Ureter (tissue), 1 donor: ENCODE data around the gene WDR73. TPM values are rescaled to one million over a fixed set of nuclear protein-coding genes. Genes with fewer than 3 reads are reported as not detected.
"Not testable (repeated sequence)": the region's sequence is repeated elsewhere in the genome, so short reads cannot be mapped to it uniquely, and the experiment has no call there.

Experiments used
- DNase-seq: peaks from one replicate; pipeline ENCODE4 v3.0.0-alpha.2; 2020; ENCODE audit warnings: low spot score
- total RNA-seq: library from RNA; stranded (reverse); gene quantifications from one replicate; pipeline ENCODE4 v1.2.4, GENCODE V29; 2023
- donor health status: DM: yes; HTN: yes; CAD: no.

WDR73 gene
- total RNA-seq, 1 donor from 2014 or later, result 48.2 TPM

DNA sequence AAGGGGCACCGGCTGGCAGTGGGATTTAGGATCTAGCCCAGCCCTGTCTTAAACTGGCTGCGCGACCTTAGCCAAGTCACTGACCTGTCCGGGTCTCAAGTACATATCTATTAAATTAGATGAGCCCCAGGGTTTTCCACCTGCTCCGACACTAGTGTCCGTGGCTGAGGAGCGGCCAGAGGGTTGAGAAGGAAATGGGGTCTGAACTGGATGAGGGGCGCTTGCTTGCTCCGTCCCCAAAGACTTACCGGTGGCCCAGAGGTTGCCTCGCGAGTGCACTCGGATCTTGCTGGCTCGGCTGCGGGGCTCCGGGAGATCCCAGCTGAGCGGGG lies 3.6 kb upstream of the WDR73 start:
- DNase-seq, result no peak

DNA sequence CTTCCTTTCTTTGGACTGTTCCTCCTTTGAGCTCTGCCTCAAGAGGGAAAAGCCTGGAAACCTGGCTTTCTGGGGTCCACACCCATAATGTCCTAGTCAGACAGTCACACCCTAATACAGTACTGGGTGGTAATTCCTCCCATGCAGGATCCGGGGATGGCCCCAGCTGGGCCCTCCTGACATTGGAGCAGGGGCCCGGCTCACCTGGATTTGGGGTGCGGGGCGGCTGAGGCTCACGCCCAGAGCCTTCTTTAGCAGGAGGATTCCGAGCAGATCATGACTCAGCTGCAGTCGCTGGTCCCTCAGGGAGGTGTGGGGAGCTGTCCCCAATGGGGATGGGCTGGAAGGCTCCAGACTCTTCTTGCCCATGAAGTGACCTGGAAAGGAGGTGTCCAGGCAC lies 2.9 kb upstream of the WDR73 start:
- no peak for DNase-seq

DNA sequence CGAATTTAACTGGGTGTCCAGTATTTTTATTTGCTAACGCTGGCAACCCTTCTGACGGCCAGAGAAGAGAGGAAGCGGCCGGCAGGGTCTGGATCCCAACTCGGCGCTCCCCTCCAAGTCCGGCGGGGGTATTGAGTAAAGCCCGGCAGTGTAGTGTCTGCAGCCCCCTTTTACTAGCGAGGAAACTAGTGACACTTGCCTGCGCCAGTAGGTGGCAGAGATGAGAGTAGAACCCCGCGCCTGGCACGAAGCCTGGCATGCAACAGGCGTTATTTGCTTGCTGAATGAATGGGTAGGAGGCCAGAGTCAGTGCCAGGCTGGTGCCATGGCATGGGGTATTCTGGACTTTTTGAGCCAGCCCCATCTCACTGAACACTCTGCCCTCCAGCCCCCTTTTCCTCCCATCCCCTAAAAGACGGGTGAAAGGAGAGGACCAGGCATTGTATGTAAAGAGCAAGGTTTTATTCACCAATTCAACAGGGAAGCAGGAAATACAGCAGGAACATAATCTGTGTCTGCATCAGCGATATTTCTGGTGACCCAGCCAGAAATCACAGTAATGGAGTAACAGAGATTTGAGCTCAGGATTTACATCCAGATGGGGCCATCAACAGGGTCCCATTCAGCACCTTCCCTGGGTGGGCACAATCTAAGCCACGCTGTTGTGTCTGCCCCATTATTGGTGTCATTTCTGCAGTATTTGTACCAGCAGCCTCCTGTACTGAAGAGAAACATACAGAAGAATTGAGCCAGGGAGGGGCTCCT lies 788 bp upstream of the WDR73 start:
- peak; percentile 85 for DNase-seq

DNA sequence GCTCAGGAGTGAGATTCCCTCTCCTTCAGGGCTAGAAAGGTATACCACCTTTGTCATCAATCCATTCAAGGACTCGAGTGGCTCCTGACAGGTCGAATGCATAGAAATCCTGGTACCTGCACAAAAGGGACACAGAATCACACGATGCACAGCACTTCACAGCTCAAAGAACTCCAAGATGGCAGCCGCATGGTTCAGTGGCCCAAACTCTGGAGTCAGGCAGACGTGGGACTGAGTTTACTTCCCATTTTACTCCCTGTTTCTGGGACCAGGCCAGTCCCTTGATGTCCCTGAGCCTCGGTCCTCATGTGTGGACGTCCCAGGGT lies 536 bp downstream of the WDR73 start:
- DNase-seq, result no peak

DNA sequence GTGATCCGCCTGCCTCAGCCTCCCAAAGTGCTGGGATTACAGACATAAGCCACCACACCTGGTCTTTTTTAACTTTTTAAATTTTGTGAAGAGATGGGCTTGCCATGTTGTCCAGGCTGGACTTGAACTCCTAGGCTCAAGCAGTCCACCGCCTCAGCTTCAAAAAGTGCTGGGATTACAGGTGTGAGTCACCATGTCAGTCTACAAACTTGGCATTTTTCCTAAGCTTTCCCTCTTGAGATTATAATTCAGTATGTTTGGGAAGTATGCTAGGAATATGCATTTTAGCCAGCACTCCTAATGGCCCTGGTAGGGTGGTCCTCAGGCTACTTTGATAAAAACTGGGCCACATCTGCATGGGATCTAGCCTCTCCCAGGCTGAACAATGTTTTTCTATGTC lies 4.4 kb downstream of the WDR73 start:
- no peak for DNase-seq

DNA sequence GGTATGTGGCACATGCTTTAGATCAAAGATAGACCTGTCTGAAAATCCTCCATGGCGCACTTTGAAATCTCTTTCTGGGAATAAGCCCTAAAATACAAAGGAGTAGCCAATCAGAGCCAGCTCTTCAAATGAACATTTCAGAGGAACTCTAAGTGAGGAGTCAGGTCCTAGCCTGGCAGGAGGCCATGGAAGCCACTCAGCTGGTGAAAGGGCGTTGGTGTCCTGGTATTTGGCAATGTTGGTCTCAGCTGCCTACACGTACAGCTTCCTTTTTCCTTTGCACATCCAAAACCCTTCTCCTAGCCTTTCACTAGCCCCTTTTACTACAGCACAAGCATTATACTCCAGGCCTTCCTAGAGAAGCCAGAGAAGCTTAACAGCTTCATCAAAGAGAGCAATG lies 5.5 kb downstream of the WDR73 start:
- DNase-seq, result no peak

DNA sequence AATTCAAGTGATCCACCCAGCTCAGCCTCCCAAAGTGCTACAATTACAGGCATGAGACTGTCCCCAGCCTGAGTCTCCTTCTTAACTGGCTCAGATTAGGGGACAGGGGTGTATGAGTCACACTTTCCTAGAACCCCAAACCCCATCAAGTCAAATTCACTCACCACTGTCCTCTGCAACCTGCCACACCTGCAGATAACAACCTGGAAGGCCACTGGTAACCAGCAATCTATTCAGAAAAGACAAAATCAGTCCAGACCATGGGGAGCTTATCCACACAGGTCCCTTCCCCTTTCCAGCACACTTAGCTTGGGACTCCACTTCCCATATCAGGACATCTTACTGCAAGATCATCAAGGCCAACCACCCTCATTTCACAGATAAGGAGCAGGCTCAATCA lies 6.4 kb downstream of the WDR73 start:
- DNase-seq, result no peak

DNA sequence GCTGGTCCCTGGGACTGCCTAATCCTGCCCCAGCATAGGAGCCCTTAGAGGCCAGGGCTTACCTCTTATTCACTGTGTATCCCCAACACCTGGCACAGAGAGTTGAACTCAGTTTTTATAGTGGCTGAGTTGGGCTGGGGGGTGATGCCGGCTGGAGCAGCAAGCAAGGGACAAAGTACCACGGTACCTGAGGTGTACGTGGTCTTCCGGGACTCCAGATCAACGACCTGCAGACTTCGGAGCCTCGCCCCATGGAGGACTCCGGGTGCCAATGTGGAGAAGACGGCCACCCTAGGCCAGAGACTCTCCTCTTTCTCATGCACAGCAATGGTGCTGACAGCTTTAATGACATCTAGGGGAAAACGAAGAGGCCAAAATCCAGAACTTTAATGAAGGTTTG lies 8.1 kb downstream of the WDR73 start:
- no peak for DNase-seq

DNA sequence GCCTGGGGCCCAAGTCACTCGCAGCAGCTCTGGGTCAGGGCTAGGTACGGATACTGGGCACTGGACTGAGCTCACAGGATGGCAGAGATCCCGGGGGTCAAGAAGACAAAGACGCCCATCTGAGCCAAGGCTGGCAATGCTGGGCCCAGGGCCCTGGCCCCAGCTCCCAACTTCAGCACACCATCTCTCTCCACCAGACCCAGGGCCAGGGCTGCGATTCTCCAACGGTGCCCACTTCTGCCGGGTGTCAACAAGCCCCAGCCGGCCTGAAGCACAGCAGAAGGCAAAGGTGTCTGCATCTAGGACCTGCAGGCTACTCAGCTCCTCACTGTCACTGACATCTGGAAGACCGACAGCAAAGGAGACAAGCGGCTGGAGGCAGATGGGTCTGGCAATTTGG lies 8.6 kb downstream of the WDR73 start:
- no peak for DNase-seq

DNA sequence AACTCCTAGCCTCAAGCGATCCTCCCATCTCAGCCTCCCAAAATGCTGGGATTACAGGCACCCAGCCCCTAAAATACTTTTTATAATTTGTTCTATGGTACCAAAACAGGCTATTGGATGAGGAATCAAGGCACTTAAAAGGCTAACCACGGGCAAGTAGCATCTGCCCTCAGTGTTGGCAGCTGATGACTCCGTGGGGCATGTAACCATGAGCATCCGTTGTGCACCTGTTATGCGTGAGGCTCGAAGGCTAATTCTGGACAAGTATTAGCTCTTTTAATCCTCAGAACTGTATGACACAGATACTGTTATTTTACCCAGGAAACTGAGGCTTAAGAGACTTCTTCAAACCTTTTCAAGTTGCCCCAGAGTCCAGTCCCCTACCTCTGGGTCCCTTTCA lies 10.2 kb downstream of the WDR73 start:
- DNase-seq, result no peak

DNA sequence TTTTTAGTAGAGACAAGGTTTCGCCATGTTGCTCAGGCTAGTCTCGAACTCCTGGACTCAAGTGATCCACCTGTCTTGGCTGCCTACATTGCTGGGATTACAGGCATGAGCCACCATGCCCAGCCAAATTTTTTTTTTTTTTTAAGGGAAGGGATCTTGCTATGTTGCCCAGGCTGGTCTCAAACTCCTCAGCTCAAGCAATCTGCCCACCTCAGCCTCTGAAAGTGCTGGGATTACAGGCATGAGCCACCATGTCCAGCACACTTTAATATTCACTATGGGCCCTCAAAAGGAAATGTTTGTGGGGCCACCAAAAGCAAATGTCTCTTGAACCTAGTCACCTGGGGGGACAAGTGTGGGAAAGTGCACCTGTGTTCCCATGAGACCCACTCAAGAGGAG lies 11.4 kb downstream of the WDR73 start:
- DNase-seq, result not testable (repeated sequence)

DNA sequence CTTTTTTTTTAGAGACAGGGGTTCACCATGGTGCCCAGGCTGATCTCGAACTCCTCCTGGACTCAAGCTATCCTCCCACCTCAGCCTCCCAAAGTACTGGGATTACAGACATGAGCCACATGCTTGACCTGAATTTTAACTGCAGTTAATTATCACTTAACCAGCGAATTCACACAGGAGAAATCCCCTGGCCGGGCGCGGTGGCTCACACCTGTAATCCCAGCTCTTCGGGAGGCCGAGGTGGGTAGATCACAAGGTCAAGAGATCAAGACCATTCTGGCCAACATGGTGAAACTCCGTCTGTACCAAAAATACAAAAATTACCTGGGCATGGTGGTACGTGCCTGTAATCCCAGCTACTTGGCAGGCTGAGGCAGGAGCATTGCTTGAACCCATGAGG lies 12.2 kb downstream of the WDR73 start:
- not testable (repeated sequence) for DNase-seq

DNA sequence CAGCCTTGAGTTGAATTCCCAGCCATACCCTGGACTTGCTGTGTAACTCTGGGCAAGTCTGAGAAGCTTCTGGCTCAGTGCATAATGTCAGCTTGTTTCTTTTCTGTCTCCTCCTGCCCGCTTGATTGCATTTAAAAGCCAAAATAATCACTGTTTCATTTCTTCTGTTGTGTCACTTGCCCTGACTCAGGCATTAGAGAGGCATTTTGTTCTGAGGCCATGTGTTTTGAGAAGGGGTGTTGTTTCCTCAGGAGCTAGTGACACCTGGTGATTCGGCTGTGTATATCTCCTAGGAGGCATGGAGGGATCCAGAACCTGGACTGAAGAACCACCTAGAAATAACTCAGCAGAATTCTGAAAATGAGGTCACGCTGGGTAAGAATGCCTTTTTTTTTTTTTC lies 16.0 kb downstream of the WDR73 start:
- DNase-seq, result no peak

DNA sequence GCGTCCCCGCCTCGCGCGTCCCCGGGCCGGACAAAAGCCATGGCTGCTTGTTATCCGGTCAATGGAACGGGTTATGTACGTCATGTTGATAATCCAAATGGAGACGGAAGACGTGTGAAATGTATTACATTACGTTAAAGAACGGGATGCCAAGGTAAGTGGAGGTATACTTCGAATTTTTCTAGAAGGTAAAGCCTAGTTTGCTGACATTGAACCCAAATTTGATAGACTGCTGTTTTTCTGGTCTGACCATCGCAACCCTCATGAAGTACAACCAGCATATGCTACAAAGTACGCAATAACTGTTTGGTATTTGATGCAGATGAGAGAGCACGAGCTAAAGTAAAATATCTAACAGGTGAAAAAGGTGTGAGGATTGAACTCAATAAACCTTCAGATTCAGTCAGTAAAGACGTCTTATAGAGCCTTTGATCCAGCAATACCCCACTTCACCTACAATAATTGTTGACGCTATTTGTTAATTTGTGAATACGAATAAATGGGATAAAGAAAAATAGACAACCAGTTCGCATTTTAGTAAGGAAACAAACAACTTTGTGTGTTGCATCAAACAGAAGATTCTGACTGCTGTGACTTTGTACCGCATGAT lies 19.8 kb downstream of the WDR73 start:
- DNase-seq, result no peak

DNA sequence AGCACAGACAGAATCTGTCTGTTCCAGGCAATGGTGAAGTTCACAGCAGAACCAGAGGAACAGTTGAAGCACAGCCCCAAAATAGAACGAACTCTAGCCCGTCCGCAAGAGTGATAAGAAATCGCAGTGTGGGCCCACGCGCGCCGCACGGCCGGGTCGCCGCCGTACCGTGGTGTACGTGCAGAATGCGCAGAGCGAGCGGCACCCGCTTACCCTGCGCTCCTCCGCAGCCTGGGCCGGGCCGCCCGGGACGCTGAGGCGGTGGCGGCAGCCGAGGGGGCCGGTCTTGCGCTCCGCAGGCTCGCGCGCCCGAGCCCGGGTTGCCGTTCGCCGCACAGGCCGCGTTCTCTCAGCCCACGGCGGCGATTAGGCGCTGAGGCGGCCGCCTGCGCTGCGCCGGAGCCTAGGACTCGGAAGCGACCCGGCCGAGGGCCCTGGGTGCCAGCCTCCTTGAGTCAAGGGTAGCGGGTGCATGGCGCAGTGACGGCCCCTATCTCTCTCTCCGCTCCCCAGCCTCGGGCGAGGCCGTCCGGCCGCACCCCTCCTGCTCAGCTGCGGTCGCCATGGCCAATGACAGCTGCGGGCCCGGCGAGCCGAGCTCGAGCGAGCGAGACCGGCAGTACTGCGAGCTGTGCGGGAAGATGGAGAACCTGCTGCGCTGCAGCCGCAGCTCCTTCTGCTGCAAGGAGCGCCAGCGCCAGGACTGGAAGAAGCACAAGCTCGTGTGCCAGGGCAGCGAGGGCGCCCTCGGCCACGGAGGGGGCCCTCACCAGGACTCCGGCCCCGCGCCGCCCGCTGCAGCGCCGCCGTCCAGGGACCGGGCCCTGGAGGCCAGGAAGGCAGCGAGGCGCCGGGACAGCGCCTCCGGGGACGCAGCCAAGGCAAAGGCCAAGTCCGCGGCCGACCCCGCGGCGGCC lies 20.5 kb downstream of the WDR73 start:
- peak; percentile 71 for DNase-seq

DNA sequence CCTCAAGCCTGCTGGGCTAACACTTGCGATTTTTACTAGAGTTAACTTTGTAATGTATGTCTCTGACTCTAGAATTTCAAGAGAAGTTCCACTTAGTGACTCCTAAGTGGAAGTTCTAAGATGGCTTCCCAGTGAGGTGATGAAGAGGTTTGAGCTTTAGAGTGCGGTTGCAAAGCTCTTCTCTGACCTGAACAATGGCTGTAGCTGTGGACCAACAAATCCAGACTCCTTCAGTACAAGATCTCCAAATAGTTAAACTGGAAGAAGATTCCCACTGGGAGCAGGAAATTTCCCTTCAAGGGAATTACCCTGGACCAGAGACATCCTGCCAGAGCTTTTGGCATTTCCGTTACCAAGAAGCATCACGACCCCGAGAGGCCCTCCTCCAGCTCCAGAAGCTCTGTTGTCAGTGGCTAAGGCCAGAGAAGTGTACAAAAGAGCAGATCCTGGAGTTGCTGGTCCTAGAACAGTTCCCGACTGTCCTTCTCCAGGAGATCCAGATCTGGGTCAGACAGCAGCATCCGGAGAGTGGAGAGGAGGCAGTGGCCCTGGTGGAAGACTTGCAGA lies 22.3 kb downstream of the WDR73 start:
- no peak for DNase-seq

DNA sequence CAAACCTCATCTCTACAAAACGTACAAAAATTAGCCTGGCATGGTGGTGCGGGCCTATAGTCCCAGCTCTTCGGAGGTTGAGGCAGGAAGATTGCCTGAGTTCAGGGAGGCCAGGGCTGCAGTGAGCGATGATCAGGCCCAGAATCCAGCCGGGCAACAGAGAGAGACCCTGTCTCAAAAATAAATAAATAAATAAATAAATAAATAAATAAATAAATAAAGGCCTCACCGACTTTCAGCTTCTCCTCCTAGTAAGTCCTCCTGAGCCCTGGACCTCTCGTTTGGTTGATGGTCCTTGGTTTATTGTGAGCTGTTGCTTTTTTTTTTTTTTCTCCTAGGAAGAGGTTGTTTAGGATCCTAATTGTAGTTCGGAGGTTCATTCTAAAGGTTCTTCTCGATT lies 25.1 kb downstream of the WDR73 start:
- no peak for DNase-seq

DNA sequence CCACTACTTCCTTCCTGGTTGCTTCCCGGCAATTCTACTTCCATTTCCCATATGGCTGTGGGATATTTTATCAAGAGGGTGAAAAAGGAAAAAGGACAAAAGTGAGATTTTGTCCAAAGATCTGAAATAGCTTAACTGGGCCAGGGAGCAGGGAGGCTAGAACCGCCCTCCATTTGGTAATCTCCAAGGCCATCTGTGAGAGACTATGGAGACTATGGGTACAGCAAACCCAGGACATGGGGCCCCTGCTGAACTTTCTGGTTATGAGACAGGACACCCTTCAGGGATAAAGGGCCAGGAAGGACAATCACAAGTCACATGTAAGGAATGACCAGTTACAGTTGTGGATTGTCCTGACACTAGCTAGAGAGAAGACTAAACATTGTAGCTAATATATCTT lies 29.0 kb downstream of the WDR73 start:
- no peak for DNase-seq

DNA sequence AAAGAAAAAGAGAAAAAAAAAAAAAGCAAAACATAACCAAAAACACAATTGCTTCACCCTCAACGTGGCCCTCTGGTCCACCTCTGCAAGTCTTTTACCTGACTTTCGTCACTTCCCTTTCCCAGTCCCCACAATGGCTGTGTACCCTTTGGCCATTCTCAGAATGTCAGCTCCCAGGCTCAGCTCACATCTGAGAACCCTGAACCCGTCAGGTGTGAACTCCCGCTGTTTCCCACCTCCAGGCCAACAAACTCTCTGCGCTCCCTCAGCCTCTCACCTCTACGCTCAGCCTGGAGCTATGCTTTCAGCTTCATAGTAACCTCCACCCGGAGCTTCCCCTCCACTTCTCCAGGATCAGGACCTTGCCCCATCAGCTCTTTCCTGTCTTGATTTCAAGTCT lies 29.7 kb downstream of the WDR73 start:
- DNase-seq, result no peak

DNA sequence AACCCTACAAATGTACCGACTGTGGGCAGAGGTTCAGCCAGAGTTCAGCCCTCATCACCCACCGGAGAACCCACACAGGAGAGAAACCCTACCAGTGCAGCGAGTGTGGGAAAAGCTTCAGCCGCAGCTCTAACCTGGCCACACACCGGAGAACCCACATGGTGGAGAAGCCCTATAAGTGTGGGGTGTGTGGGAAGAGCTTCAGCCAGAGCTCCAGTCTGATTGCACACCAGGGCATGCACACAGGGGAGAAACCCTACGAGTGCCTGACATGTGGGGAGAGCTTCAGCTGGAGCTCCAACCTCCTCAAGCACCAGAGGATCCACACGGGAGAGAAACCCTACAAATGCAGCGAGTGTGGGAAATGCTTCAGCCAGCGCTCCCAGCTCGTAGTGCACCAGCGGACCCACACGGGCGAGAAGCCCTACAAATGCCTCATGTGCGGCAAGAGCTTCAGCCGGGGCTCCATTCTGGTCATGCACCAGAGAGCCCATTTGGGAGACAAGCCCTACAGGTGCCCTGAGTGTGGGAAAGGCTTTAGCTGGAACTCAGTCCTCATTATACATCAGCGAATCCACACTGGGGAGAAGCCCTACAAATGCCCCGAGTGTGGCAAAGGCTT lies 32.6 kb downstream of the WDR73 start:
- no peak for DNase-seq

DNA sequence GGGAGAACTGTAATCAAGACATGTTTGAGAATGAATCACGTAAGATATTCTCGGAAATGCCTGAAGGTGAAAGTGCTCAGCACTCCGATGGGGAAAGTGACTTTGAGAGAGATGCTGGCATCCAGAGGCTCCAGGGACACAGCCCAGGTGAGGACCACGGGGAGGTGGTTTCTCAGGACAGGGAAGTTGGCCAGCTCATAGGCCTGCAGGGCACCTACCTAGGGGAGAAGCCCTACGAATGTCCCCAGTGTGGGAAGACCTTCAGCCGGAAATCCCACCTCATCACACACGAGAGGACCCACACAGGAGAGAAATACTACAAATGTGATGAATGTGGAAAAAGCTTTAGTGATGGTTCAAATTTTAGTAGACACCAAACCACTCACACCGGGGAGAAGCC lies 33.5 kb downstream of the WDR73 start:
- DNase-seq, result no peak

DNA sequence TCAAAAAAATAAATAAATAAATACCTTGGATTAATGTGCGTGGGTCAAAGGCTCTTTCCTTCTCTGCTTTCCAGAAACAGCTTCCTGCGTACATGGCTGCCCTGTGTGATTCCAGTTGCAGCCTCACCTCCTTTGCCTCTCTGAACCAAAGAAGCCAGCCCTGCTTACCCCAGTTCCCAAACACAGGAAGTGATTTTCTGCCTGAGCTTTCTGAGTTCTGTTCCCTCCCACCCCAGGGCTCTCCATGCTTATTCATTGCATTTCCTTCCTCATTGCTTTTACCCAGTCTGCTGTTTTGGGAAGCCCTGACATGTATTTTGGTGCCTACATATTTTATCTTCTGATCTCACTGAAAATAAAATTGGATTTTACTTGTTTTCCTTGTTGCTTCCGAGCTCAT lies 37.8 kb downstream of the WDR73 start:
- no peak for DNase-seq
